HG03108 (cell line): ENCODE measurements around the gene PITX1.
"Not testable (repeated sequence)": the region's sequence is repeated elsewhere in the genome, so short reads cannot be mapped to it uniquely, and the experiment has no call there.

Experiments used
- ATAC-seq: cut with Tn5 transposase; IDR thresholded peaks from one replicate; pipeline ENCODE4 v1.9.1; 2021; ENCODE audit warnings: moderate library complexity; ENCODE audit not compliant: unreplicated experiment

PITX1 gene

DNA sequence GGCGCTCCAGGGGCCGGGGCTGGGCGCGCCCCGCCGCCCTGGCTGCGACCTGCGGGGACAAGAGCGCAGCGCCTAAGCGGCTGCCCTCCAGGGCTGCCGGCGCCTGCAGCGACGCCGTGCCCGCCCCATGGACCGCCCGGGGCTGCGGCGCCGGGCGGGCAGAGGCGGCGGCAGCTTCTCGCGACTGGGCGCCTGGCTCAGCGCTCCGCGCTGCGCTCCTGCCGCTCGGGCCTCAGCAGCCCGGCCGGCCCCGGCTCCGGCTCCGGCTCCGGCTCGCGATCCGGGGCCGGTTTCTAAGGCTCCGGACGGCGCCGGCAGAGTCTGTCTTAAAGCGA lies at the start of gene PITX1:
PITX1 (minus strand) TSS at position 328 of the 335 bp plus-strand sequence. CDS start 347 bp downstream, outside the sequence.
- no peak for ATAC-seq

DNA sequence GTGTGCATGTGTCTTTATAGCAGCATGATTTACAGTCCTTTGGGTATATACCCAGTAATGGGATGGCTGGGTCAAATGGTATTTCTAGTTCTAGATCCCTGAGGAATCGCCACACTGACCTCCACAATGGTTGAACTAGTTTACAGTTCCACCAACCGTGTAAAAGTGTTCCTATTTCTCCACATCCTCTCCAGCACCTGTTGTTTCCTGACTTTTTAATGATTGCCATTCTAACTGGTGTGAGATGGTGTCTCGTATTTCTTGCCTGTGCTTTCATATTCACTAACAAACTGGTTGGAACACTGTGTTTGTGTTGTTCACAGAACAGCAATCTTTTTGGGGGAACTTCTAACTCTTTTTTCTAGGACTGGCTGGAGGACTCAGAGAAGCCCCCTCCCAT lies 49.3 kb upstream of the PITX1 start:
- ATAC-seq = not testable (repeated sequence)

GRCh38 chr5:135081240-135081639 lies 47.2 kb upstream of the PITX1 start:
- ATAC-seq = no peak

GRCh38 chr5:135079760-135080159 lies 45.7 kb upstream of the PITX1 start:
- ATAC-seq = no peak

DNA sequence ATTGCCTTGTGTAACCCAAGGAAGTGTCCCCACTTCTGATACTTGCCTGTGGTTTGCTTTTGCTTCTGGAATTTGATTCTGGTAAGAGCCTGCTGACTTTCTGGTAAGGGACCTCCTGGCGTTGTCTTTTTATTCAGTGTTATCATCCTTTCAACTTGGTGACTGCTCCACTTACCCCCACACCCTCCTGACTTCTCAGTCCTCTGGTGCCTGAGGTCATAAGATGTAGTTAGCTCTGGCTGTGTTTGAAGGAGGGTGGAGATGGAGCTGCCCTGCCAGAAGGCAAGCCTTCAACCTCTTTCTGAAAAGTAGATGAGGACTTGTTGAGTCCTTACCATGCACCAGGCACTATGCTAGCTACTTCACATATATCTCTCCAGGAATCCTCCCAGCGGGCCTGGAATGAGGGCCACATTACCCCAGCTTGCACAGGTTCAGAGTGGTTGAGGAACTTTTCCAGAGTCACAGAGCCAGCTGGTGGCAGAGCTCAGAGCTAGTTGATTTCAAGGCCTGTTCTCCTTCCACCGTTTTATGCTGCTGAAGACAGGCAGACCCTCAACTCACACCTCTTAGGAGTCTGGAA lies 45.2 kb upstream of the PITX1 start:
- no peak for ATAC-seq

DNA sequence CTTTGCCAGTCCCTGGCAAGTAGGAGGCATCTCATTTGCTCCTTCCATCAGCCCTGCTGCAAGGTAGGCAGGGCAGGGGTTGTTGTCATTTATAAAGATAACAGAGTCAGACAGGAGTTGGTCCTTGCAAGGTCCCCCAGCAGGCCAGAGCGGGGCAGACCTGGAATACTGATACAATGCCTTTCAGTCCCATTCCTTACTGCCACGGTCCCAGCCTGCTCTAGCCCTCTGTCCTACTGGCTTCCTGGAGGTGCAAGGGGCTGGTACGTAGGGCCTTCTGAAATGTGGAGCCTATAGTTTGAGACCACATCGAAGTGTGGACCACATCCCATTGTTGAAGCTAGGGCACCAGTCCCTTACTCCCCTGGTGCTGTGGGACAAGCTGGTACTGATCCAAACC lies 42.8 kb upstream of the PITX1 start:
- no peak for ATAC-seq

DNA sequence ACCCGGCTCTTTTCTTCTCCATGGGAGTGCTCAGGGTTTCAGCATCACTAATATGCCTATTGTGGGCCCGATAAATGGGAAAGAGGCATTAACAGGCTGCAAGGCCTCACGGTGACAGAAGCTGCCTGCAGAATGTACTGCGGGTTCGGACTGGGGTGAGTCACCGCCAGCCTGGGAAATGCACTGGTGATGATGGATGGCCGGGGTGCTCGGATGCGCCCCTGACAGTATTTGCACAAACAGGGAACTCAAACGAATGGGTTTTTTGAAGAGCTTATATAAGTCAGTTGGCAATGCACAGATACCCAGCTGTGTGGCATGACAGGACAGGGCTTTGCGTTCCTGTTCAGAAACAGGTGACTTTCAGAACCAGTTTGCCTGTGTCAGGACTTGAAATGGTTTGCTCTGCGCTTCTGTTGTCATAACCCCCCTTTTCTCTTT lies 42.0 kb upstream of the PITX1 start:
- ATAC-seq = no peak

DNA sequence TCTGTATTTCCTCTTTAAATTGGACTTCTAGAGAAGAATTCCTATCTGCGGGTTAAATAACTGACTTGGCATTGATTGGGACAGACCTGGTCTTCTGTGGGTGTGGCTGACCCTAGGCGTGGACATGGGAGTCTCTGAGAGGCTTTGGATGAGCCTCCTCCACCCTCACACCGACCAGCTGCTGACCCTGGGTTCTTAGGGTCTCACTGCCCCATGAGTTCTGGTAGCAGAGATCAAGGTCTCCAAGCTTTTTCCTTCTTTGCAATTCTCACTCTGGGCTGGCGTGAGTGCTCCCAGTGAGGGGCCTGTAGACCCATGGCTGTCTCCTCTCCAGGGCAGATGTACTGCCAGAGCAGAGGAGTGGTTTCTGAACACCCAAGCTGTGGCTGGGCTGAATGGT lies 41.6 kb upstream of the PITX1 start:
- no peak for ATAC-seq

GRCh38 chr5:135073761-135074345 lies 39.8 kb upstream of the PITX1 start:
- no peak for ATAC-seq

DNA sequence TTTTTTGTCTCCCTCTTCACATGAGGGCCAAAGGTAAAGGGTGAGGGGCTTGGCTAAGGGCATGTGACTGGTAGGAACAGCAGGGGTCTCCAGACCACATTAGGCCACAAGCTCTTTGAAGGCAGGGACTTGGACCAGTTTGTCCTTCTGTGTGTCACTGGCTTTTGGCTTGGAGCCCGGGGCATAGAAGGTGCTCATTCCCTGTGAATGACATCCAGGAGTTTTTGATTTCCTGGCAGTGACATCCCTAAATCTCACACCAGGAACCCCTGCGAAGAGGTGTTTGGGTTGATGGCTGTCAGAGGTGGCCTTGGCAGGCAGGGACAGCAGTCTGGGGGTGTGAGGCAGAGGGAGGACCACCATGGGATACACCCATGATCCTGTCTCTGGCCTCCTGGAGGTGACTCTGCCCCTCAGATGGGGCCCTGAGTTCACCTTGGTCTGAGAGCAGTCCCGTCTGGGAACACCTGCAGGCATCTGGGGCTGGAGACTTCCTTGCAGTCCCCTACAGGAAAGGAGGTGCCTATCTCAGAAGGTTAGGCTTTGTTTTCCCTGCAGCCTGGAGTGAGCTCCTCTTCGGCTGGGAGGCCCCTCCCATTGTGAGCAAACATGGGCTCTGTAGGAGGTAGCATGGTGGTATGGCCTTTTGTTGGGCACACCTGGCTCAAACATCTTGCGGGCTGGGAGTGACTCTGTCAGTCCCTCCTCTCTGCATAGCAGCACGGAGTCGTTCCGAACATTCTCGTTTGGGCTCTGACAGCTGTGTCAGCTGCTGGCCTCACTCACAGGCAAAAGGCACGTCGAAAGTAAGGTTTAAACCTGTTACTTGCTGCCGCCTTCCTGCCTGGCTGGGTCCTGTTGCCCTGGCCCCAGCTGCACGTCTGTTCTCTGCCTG lies 38.6 kb upstream of the PITX1 start:
- no peak for ATAC-seq

DNA sequence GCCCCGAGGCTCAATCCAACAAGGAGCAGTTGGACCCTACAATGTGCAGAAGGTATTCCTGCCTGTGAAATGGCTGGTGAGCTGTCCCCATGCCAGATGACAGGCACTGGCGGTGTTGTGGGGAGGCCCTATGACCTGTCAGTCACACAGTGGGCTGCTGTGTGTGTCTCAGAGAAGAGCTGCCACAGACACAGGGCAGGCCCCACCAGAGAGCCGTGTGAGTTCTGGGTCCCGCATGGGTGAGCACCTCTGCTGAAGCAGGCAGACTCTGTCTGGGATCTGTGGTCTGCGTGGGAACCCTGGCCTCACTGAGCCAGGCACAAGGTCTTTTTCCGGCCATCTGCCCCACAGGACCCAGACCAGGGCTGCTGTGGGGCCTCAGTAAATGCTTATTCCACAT lies 37.3 kb upstream of the PITX1 start:
- no peak for ATAC-seq

DNA sequence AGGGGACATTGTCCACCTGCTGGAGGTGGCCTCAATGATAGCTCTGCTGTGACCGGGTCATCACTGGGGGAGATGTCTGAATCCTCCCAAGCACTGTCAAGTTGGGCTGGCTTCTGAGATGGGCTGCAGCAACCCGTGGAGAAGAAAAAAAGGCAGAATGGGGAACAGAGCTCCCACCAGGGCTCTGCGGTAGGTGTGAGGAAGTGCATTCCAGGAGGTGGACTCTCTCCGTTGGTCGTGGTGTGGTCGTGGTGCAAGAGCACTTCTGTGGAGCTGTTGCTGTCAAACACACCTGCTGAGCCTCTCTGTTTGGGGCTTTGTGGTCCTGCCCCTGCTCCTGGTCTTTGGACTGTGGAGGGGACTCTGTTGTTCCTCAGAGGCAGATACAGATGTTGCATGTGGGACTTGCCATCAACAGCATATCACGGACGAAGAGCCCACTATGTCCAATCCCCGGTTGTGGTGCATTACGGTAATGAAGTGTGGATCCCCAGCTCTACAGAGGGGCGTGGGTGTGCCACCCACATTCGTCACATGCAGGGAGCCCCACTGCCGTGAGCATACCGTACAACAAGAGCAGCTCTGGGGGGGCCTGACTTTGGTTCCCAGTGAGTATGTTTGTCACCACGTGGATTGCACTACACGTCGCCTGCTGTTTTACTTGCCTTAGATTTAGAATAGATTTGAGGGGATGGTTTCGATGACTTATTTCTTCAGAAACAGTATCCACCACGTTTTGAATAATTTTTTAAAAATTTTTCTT lies 36.0 kb upstream of the PITX1 start:
- no peak for ATAC-seq

DNA sequence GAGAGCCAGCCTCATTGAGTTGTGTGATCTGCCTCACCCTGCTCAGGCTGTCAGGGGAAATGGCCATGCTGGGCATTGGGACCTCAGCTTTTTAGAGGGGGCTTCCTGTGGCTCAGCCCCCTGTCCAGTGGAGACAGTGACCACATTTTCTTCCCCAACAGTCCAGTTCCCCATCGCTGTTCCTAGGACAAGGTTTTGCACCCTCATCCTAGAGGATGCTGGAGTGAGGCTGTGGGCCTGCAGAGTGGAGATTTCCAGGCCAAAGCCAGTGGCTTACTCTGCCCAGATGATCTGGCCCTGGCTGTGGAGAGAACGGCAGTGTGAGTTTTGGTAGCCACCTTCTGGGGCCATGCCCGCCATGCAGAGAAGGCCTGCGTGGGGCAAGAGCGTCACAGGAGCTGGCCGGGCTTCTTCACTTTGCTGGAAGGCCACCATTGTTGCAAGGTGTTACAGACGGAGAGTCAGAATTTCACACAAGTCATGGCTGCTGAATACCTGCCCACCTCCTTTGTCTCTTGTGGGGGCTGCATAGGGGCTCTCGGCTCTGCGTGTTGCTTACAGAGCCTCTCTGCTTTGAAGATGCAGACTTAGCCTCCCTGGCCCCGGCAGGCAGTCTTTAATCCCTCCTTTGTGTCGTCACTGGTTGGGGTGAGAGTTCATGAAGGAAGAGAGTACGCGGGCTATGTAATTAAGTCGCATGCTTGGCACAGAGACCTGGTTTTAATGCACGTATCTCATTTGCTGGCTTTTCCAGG lies 35.2 kb upstream of the PITX1 start:
- no peak for ATAC-seq

GRCh38 chr5:135067587-135067986 lies 33.6 kb upstream of the PITX1 start:
- no peak for ATAC-seq

DNA sequence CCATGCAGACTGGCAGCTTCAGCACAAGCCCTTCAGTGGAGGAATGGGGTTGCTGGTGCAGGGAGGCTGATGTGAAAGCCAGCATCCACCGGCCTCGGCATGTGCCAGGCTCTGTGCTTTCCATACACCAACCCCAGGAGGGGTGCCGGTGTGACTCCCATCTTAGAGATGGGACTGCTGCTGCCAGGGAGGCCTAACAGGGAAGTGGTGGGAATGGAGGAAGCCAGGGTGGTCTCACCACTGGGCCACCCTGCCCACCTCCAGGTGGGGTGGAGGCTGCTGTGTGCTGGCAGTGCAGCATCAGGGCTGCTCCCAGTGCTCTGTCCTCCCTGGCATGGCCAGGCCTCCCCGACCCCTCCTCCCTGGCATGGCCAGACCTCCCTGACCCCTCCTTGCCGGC lies 32.8 kb upstream of the PITX1 start:
- no peak for ATAC-seq

DNA sequence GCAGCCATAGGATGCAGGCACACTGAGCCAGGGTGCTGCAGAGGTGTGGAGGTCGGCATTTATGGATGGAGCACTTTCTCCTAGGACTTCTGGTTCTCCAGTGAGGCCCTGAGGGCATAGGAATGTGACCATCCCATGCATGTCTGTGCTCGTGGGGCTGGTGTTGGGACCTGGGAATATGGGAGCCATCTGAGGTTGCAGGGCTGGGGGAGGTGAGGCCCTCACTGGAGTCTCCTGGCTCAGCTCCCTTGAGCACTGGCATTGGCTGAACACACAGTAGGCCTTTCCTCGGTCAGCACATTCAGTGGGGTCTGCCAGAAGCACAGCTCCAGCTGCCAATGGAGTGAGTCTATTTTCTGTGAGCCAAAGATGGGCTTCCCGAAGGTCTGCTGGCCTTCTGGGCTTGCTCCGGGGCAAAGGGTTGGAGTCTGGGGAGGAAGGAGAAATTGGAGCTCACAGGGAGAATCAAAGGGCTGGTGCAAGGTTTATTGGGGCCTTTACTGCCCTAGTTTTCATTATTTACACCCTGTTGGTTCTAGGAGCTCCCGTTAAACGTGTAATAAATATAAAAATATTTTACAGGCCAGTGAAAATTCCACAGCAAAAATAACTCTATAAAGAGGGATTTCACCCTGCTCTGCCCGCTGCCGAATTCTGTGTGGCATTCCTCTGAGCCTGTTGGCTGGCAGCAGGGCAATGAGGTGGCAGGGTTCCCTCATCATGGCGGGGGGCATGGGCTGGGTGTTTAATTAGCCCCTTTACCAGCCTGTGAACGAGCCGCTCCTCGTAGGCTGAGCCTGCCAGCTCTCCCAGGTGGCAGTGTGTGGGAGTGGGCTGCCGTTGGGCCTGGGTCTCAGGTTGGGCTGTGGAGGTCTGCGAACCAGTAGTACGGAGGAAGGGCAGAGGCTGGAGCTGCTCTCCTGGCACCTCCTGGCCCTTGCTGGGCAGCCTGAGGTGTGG lies 31.6 kb upstream of the PITX1 start:
- ATAC-seq = no peak

- no peak for ATAC-seq
Measured at GRCh38 chr5:135064235-135064570, 30.2 kb upstream of the PITX1 start.

DNA sequence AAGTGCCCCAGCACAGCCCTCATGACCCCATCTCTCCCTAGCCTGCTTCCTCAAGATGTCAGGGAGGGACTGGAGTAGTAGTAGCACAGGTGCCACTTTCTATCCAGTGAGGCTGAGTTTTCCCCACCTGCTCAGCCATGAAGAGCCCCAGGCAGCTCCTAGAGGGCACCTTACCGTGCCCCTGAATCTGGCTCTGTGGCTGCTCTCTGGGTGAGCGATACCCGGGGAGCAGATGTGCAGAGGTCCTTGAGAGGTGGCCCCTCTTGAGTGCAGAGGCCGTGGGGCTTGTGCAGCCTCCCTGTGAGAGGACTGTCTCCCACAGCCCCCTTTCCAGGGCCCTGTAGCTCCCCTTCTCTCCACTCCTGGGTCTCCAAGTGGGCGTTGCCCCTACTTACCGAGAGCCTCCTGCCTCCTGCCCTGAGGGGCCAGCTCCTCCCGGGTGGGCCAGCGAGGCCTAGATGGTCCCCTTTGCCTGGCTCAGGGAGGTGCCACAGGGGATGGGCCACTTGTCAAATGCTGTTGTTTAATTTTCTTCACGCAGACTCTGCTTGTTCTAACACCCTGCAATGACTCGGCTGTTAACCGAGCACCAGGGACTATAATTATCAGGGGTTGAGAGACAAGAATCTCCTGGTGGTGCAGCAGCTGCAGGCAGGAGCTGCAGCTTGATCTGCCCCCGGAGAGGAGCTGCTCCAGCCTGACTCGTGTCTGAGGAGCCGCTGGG lies 29.6 kb upstream of the PITX1 start:
- no peak for ATAC-seq

- no peak for ATAC-seq
Measured at GRCh38 chr5:135063056-135063445, 29.0 kb upstream of the PITX1 start.
